NCI-H446 (cell line): ENCODE data around the gene RAB36.

ENCODE experiments used
- DNase-seq, 2 experiments: peaks; one replicate each; lab custom pipeline; 2025; lab: John Stamatoyannopoulos, UW

RAB36 gene

DNA sequence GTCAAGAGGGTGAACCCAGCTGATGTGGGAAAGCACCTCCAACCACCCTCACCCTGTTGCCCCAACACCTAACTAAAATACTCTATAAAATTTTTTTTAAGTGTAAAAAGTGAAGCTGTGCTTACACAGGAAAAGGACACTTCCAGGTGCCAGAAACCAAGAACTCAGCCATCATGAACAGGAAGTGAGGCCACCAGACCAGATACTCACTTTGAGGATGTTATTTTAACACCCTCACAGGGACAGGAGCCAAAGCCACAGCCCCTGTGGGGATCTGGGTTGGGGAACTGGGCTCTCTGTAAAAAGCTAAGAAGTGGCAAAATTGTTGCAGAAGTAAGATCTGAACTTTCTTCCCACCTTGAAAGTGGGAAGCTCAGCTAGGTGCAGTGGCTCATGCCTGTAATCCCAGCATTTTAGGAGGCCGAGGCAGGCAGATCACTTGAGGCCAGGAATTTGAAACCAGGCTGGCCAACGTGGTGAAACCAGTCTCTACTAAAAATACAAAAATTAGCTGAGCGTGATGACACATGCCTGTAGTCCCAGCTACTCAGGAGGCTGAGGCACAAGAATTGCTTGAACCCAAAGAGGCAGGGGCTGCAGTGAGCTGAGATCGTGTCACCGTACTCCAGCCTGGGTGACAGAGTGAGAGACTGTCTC lies 7.2 kb upstream of the RAB36 start:
- no peak for DNase-seq

DNA sequence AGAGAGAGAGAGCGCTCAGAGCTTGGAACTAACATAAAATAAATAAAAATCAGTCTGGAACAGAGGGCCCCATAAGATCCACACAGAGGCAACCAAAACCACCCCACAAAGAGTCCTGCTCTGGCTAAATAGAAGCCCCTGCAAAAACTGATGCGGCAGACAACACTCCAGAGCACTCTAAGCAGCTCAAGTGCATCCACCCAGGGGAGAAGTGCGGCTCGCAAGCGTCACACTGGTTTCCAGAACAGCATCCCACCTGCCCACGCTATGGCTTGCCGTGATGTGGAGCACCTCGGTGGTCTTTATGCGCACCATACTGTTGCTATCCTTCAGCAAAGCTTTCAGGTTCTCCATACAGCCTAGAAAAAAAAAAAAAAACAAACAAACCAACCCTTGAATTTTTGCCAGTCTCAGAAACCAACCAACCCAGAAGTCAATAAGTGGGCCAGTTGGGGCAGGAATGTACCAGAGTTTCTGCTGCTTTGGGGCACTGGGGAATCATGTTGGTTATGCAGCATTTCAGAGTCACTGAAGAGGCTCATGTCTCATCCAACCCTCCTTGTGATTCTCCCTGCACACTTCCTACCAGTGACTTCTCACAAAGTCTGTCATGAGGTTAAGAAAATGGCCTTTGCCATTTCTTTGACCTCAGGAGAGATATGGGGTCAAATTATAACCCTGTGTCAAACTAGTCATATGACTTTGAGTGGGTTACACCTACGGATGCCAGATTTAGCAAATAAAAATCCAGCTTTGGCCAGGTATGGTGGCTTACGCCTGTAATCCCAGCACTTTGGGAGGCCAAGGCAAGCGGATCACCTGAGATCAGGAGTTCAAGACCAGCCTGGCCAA lies 6.5 kb upstream of the RAB36 start:
- DNase-seq: no peak

DNA sequence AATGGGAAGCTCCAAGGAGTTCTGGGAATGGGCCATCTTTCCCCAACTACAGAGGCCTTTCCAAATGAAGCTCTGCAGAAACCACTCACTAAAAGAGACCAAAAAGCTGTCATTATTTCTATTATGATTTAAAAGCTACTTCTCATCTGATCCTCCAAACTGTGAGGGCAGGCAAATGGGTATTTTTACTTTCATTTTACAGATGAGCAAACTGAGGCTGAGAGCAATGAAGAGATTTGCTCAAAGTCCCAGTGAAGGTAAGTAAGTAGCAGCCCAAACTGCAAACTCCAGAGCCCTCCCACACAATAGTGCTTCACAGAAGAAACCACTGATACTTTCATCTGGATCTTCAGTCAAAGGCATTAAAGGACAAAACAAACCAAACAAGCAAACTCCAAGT lies 4.9 kb upstream of the RAB36 start:
- DNase-seq: no peak

- no peak for DNase-seq
Observed at GRCh38 chr22:23142546-23143105, 2.7 kb upstream of the RAB36 start.

GRCh38 chr22:23143119-23143518 lies 2.2 kb upstream of the RAB36 start:
- DNase-seq: no peak

GRCh38 chr22:23144432-23144831 lies 845 bp upstream of the RAB36 start:
- no peak for DNase-seq

- DNase-seq: no peak
Observed at GRCh38 chr22:23145878-23146470, 697 bp downstream of the RAB36 start.

- DNase-seq: no peak
Observed at GRCh38 chr22:23146478-23147205, 1.4 kb downstream of the RAB36 start.

GRCh38 chr22:23147617-23148387 lies 2.5 kb downstream of the RAB36 start:
- DNase-seq: no peak

DNA sequence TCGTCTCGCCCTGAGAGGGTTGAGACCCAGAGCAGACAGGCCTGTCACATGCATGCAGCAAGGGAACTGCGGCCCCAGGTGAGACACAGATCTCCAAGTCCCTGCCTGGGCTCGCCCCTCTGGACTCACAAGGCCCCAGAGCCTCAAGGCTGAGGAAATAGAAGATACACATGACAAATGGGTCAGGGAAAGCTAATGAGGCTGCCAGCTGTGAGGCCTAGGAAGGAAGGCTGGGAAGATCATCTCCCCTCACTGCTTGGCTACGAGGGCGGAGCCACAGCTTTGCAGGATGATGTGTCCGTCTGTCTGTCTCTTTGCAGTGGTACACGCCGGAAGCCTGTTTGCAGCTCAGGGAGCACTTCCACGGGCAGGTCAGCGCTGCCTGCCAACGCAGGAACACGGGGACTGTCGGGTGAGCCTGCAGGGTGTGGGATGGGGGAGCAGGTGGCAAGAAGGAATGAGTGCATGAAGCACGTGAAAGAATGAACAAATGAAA lies 4.5 kb downstream of the RAB36 start:
- no peak for DNase-seq

- no peak for DNase-seq
Observed at GRCh38 chr22:23150762-23151161, 5.5 kb downstream of the RAB36 start.

- no peak for DNase-seq
Observed at GRCh38 chr22:23151827-23152226, 6.5 kb downstream of the RAB36 start.

GRCh38 chr22:23152238-23153114 lies 7.2 kb downstream of the RAB36 start:
- no peak for DNase-seq

DNA sequence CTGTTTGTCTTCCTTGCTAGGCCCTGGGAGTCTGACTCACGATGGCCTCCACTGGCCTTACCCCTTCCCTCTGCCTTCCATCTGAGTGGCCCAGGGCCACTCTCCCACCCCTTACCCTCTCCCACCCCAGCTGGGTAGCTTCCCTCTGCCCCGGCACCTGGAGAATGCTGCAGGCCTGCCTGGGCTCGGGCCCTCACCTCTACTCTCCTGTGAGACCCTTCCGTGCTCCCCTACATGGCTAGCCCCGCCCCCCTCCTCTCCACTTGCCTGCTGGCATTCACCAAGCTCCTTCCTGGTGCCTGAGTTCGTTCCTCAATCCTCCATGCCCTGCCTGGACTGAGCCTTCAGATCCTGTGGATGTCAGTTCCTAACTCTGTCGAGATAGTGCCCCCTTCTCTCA lies 8.7 kb downstream of the RAB36 start:
- no peak for DNase-seq

DNA sequence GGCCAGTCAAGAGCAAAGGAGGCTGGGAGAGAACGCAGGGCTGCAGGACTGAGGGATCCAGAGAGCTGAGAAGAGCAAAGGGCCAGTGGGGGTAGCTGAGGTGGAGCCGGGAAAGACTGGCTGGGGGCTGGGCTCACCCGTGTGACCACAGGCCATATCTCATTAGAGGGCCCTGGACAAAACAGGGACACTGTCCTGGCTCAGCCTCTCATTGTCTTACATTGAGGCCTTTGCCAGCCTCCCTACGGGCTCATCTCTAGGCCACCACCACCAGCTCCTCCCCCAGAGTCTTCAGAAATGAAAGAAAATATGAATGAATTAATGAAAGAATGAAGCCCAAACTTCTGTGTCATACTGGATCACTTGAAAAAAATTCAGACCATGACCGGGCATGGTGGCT lies 9.2 kb downstream of the RAB36 start:
- no peak for DNase-seq

GRCh38 chr22:23155143-23155542 lies 9.9 kb downstream of the RAB36 start:
- DNase-seq: no peak

GRCh38 chr22:23155831-23156230 lies 10.6 kb downstream of the RAB36 start:
- no peak for DNase-seq

GRCh38 chr22:23156286-23156685 lies 11.0 kb downstream of the RAB36 start:
- DNase-seq: no peak

DNA sequence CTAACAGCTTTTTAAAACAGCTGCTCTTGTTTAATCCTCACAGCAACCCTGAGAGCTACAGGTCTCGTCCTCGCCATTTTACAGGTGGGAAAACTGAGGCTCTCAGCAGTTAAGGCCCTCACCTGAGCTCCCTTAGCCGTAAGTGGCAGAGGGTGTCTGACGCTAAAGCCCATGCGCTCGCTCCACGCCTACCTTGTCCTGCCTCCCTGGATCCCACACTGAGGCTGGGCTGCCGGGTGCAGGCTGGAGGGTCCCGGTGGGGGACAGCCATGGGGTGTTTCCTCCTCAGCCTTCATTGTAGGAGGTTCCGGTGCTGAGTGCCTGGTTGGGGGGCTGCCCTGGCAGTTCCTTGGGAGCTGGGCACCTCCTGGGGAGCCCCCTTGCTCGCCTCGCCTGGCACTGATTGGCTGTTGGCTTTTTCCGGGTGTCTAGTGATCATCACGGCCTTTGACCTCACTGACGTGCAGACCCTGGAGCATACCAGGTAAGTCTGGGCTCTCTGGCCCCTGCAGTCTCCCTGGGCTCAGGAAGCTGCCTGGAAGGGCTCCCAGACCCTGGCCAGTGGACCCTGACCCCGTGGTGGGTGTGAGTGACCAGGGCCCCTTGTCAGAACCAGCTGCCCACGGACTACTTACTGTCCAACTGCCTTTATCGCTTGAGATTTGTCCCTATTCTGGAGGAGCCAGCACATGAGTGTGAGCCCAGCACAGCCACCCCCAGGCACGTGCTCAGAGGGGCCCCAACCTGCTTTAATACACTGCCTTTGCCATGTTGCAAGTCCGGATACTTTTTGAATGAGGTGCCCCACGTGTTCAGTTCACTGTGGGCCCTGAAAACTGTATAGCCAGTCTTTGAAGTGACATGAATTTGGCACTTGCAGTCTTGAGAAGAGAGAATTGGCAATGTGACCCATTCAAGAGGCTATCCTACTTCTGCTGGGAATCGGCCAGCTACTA lies 12.6 kb downstream of the RAB36 start:
- DNase-seq: no peak
